ENCODE results near the gene SYNDIG1. TPM values are rescaled to one million over a fixed set of nuclear protein-coding genes. Genes with fewer than 3 reads are reported as not detected.

SYNDIG1 gene
- total RNA-seq, 2 experiments from 2014 or later: not detected

DNA sequence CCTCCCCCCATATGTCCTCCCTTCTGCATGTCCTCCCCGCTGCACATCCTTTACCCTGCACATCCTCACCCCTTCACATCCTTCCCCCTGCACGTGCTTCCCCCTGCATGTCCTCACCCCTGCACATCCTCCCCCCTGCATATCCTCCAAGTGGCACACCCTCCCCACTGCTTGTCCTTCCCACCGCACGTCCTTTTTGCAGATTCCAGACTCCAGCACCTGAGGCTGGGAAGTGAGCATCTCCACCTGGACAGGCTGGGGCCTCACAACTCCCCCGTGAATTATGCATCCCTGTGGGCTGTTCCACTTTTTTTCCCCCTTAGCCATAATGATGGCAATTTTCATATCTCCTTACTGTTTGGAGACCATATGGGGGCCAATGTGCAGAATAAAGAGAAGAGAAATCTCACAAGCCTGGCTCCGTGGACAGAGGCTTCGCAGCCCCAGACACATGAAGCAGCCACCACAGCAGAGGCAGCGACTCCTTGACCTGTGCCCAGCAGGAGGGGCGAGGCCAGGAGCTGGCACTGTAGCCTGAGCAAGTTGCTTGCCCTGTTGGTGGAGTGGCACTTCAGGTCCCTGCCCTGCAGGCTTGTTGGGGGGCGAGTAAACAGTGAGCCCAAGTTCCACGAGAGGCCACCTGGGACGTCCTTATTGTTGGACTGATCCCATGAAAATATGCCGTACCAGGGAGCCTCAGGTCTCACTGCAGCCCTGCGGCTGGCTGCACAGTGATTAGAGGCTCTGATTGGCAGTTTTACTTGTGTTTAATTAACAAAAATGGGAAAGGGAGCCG lies 113.1 kb downstream of the SYNDIG1 start:
- CTCF ChIA-PET: no interaction called here
- DNase-seq: no peak
- Mint-ChIP-seq H3K36me3 (no peaks in the 10 kb centered on the region), H3K9me3 (ENCODE audit: low read depth) (no peaks in the 10 kb centered on the region), H3K27me3 (no peaks in the 10 kb centered on the region), H3K27ac (no peak overlapping the region), H3K4me1 (no peaks in the 10 kb centered on the region), H3K4me3 (no peak overlapping the region)
- no peak for ATAC-seq

DNA sequence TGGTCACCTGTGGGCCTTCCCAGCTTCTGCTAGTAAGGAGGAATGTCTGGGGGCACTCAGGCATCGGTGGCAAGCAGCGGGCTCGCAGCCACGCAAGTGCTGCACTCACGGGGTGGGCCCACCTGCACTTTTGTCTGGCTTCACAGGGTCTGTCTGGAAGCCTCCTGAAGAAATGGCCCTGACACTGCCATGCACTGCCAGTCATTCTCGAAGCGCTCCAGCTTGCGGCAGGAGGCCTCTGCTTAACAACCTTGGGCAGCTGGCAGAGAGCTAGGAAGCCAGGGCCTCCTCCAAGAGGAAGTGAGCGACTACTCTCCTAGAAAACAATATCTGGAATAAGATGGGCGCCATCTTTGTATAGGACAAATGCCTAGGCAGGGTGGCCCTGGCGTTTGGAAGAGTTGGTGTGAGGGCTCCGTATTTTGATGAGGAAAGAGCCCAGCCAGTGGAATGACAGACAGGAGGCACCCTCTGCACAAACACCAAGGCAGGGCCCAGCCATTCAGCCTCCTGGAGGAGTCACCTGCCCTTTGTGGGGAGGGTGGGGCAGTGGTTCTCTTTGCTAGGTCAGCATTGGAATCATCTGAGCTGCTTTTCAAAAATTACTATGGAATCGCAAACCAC lies 113.9 kb downstream of the SYNDIG1 start:
- Mint-ChIP-seq H3K36me3 (no peaks in the 10 kb centered on the region), H3K9me3 (ENCODE audit: low read depth) (no peaks in the 10 kb centered on the region), H3K27ac (no peak overlapping the region), H3K27me3 (no peaks in the 10 kb centered on the region), H3K4me3 (no peak overlapping the region), H3K4me1 (no peaks in the 10 kb centered on the region)
- CTCF ChIA-PET: no interaction called here
- DNase-seq (no peak), ATAC-seq (no peak)

DNA sequence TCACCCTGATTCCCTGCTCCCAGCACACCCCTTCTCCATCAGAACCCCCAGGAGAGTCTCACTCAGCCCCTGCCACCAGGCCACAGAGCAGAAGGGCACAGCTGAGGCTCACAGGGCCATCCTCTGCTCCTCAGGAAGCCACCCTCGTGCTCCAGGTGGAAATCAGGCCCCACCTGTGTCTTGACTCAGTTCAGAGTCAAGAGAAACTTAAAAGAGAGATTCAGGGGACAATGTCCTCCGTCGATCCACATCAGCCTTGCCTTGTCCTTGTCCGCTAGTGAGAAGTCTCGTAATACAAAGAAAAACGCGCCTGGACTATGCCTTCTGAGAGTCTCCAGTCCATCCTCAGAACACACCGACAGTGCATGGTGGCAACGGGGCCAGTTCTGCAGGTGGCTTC lies 114.6 kb downstream of the SYNDIG1 start:
- H3K27ac Mint-ChIP-seq: no peak overlapping the region
- H3K4me1 Mint-ChIP-seq: no peaks in the 10 kb centered on the region
- no peaks in the 10 kb centered on the region for H3K27me3 Mint-ChIP-seq
- no peak for ATAC-seq
- H3K36me3 Mint-ChIP-seq: no peaks in the 10 kb centered on the region
- no peak overlapping the region for H3K4me3 Mint-ChIP-seq
- CTCF ChIA-PET: no interaction called here
- no peak for DNase-seq
- H3K9me3 Mint-ChIP-seq (ENCODE audit: low read depth): no peaks in the 10 kb centered on the region

DNA sequence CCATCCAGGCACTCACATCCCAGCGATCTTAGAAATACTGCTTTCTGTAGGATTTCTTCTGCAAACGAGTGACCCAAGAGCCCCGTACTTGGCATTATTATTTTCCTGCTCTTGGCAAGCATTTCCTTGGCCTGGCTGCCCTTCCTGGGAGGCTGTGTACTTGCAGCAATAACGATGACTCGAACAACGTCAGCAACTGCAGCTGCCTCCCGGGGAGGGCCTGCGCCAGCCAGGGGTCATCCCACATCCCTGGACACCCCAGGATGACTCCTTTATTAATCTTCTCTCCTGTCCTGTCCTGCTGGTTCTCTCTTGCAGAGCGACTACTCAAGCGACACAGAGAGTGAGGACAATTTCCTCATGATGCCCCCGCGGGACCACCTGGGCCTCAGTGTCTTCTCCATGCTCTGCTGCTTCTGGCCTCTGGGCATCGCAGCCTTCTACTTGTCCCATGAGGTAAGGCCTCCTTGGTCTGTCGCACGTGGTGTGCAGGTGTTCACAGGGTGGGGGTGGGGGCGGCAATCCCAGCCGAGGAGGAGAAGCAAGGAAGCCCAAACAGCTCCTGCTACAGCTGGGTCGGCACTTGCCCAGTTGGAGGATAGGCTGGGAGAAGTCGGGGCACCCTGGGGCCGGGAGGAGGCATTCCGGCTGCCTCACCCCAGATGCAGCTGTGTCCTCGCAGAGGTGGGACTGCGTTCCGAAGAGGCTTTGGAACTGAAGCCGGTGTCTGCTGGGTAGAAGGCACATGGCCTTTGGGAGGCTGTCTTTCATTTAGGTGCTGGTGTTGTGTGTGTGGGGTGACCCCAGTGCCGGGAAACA lies 115.3 kb downstream of the SYNDIG1 start:
- Mint-ChIP-seq H3K27ac (no peak overlapping the region), H3K36me3 (no peaks in the 10 kb centered on the region), H3K4me1 (no peaks in the 10 kb centered on the region), H3K4me3 (no peak overlapping the region), H3K9me3 (ENCODE audit: low read depth) (no peaks in the 10 kb centered on the region), H3K27me3 (no peaks in the 10 kb centered on the region)
- CTCF ChIA-PET: no interaction called here
- ATAC-seq (no peak), DNase-seq (no peak)

DNA sequence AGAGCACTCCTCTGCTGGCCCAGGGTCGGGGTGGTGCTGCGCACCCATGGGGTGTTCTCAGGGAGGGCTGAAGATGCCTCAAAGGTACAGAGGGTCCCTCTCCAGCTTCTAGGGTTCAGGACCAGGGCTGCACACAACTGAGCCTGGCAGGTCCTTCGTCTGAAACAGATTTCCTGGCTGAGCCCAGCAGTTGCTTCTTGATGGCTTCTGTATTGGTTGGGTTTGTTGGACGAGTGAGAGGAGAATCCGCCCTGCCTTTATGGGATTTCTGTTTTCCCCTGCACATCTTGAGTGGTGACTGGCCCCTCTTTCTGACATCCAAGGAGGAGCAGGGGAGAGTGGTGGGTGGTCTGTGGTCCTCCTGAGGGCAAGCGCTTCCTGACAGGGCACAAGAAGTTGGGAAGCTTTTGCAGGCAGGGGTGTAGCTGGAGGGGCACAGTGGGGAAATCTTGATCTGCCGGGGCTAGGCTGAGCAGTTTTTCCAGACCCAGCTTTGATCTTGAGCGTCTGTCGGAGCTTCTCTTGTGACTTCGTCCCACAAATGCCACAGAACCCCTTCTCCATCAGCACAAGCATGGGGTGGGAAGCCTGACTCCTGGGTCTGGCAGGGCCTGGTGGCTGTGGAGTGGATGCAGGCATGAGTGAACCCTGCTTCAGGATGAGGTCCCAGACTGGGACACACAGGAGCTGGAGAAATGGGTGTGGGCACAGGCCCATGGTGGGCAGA lies 116.5 kb downstream of the SYNDIG1 start:
- DNase-seq: no peak
- CTCF ChIA-PET: no interaction called here

DNA sequence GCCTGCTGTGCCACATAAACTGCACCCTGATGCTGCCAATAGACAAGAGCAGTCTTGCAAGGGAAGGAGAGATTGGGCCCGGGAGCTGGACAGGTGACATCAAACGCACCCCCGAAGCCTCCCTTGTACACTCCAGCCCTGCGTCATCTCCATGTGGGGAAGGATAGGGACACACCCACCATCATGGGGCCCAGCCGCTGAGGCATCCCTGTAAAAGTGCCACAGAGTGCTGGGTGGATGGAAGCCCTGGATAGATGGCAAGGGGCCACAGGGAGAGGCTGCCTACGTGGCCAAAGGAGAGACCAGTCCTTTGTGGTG lies 117.1 kb downstream of the SYNDIG1 start:
- Mint-ChIP-seq H3K36me3 (no peaks in the 10 kb centered on the region), H3K4me3 (no peak overlapping the region), H3K27me3 (no peaks in the 10 kb centered on the region), H3K4me1 (no peaks in the 10 kb centered on the region), H3K9me3 (ENCODE audit: low read depth) (no peaks in the 10 kb centered on the region), H3K27ac (no peak overlapping the region)
- CTCF ChIA-PET: no interaction called here
- no peak for ATAC-seq
- no peak for DNase-seq

More for the DNA sequence above, 116.5 kb downstream of the SYNDIG1 start:
- Mint-ChIP-seq H3K4me1 (no peaks in the 10 kb centered on the region), H3K27me3 (no peaks in the 10 kb centered on the region), H3K27ac (no peak overlapping the region), H3K9me3 (ENCODE audit: low read depth) (no peaks in the 10 kb centered on the region), H3K36me3 (no peaks in the 10 kb centered on the region), H3K4me3 (no peak overlapping the region)
- no peak for ATAC-seq

DNA sequence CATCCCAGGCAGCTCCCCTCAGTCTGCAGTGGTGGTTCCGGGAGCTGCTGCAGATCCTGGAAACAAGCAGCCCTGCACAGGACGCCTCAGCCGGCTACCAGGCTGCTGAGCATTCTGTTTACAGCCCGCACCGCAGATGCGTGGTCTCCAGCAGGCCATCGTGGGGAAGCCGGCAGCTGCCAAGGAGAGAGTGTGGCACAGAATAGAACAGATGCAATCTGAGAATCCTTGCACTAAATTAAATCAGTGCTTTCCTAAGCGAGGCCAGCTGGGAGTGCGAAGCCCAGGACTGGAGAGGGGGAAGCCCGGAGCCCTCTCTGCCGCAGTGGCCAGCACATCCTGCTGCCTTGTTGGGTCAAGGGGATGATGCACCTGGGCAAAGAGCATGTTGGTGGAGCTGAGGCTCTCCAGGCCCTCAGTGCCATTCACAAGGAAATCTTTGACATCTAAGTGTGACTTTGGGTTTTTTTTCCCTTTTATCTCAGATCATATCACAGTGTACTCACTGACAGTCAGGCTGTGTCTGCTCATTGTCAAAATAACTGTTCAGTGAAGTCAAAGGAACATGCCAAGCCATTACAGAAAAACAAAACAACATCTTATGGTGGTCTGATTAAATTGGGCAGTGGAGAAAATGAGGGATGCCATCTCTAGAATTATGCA lies 118.1 kb downstream of the SYNDIG1 start:
- no peak for DNase-seq
- Mint-ChIP-seq H3K36me3 (no peaks in the 10 kb centered on the region), H3K27ac (no peak overlapping the region), H3K4me3 (no peak overlapping the region), H3K27me3 (no peaks in the 10 kb centered on the region), H3K4me1 (no peaks in the 10 kb centered on the region), H3K9me3 (ENCODE audit: low read depth) (no peaks in the 10 kb centered on the region)
- CTCF ChIA-PET: no interaction called here
- no peak for ATAC-seq

DNA sequence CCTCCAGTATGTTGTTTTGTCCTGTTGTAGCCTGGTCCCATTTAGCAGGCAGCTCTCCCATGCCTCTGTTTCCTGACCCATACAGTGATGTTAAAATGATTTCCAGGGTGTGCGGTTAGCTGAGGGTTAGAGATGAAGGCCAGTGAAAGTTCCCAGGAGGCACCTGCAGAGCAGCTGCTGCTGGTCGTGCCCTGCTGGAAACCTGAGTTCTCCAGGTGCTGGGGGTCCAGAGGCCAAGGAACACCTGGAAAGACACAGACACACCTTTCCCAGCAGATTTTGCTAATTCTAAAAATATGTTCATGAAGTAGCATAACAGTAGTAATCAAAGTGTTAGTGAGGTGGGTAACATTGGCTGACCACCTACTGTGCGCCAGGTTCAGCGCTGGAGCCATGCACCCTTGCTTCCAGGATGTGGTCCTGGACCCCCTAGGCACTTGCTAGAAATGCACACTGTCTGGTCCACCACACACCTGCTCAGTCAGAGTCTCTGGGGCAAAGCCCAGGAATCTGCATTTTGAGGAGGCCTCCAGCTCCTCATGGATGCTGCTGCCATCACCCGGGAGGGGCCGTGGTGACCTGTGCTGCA lies 118.7 kb downstream of the SYNDIG1 start:
- ATAC-seq (no peak), DNase-seq (no peak)
- Mint-ChIP-seq H3K27me3 (no peaks in the 10 kb centered on the region), H3K27ac (no peak overlapping the region), H3K4me1 (no peaks in the 10 kb centered on the region), H3K4me3 (no peak overlapping the region), H3K36me3 (no peaks in the 10 kb centered on the region), H3K9me3 (ENCODE audit: low read depth) (no peaks in the 10 kb centered on the region)
- CTCF ChIA-PET: no interaction called here

DNA sequence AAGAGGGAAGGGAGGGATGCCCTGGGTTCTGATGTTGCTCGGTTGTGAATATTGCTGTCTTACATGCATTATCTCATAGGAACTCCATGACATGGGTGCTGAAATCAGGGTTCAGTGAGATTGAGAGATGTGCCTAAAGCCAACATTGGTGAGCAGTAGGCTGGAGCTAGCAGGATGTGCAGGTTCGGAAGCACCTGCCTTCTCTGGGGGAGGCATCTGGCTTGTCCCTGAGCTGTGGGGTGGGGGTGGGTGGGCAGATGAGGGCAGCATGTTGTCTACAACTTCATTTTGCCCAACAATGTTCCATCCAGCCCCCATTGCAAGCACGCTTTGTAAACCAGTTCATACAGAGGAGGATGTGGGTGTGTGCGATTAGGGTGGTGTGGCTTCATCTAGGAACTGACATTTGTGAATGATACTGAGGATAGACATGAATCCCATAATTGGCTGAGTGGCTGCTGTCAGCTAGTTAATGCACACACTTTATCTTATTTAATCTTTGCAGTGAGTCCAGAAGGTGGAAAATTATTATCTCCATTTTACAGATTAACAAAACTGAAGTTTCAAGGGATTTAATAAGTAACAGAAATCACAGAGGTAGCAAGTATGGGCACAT lies 119.4 kb downstream of the SYNDIG1 start:
- Mint-ChIP-seq H3K4me1 (no peaks in the 10 kb centered on the region), H3K36me3 (no peaks in the 10 kb centered on the region), H3K9me3 (ENCODE audit: low read depth) (no peaks in the 10 kb centered on the region), H3K27me3 (no peaks in the 10 kb centered on the region), H3K27ac (no peak overlapping the region), H3K4me3 (no peak overlapping the region)
- no peak for DNase-seq
- no peak for ATAC-seq
- CTCF ChIA-PET: interaction anchor here (1.2 kb wide), 1 partner anchor 192 kb away, joined by 3 read pairs; no protein-coding TSS in a partner anchor

DNA sequence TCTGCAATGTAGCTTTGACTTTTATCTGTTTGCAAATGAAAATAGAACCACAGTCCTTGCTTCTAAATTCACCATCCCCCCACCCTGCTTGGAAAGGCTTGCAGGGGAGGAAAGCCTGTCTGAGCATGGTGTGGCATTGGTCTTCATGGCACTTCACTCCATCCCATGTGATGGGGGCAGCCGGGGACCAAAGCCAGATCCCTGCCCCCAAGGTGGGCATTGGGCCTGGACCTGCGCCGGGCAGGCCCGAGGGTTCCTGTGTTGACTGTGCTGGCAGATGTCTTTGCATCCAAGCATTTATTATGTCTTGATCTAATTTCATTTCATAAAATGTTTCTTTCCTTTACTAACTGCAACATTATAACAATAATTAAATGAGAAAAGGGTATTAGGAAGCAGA lies 120.0 kb downstream of the SYNDIG1 start:
- ATAC-seq (no peak), DNase-seq (no peak)
- Mint-ChIP-seq H3K36me3 (no peaks in the 10 kb centered on the region), H3K27me3 (no peaks in the 10 kb centered on the region), H3K4me3 (no peak overlapping the region), H3K9me3 (ENCODE audit: low read depth) (no peaks in the 10 kb centered on the region), H3K4me1 (no peaks in the 10 kb centered on the region), H3K27ac (no peak overlapping the region)
- CTCF ChIA-PET: interaction anchor here (1.2 kb wide), 1 partner anchor 192 kb away, joined by 3 read pairs; no protein-coding TSS in a partner anchor

DNA sequence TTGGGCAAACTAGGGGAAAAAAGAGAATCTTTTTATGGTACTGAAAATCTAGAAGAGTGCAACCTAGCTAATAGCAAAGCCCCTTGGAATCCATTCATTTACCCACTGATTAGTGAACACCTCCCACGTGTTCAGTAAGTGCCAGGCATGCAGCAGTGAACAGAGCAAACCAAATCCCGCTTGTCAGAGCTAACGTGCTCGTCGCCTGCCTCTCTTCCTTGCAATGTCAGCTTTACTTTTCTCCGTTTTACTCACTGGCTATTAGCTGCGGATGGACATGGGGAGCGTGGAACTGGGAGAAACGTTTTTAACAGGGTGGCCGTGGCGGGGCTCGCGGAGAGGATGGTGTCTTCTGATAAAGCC lies 120.4 kb downstream of the SYNDIG1 start:
- ATAC-seq (no peak), DNase-seq (no peak)
- no peaks in the 10 kb centered on the region for H3K36me3 Mint-ChIP-seq
- no peak overlapping the region for H3K4me3 Mint-ChIP-seq
- H3K9me3 Mint-ChIP-seq (ENCODE audit: low read depth): no peaks in the 10 kb centered on the region
- H3K4me1 Mint-ChIP-seq: no peaks in the 10 kb centered on the region
- H3K27me3 Mint-ChIP-seq: no peaks in the 10 kb centered on the region
- CTCF ChIA-PET: interaction anchor here (1.2 kb wide), 1 partner anchor 191 kb away, joined by 3 read pairs; no protein-coding TSS in a partner anchor
- no peak overlapping the region for H3K27ac Mint-ChIP-seq

DNA sequence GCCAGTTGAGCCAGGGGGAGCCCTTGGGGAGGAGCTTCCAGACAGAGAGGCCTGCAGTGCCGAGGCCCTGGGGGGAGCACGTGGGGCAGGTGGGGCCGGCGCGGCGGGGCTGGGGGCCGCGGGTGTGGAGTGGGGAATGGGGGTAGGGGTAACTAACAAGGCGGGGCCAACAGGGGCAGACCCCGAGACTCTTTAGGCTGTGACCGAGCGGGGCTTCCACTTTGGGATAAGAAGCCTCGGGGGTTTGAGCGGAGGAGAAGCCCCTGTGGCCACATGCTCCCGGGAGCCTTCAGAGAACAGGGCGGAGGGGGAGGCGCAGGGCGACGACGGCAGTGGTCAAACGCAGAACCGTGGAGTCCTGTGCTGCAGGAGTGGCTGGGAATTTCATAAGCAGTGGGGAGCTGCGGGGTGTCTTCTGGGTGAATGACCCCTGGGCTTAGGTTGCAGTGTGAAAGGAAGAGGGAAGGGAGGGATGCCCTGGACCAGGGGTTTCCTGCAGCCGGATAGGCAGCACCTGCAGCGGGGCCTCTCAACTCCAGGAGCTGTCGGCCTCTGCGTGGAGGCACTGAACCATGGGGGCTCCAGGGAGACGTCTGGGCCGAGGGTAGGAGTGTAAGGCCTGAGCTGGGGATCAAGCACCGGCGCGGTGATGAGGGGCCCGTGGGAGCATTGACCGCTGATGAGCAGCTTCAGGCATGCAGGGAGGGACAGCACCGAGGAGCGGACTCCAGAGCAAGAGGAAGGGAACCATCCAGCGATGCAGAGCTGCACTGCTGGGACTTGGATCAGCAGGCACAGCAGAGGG lies 121.0 kb downstream of the SYNDIG1 start:
- Mint-ChIP-seq H3K4me1 (no peaks in the 10 kb centered on the region), H3K4me3 (no peak overlapping the region), H3K27me3 (peaks cover 3% of the 10 kb centered on the region), H3K27ac (no peak overlapping the region), H3K36me3 (no peaks in the 10 kb centered on the region), H3K9me3 (ENCODE audit: low read depth) (no peaks in the 10 kb centered on the region)
- ATAC-seq (no peak), DNase-seq (no peak)
- CTCF ChIA-PET: interaction anchor here (1.1 kb wide), 1 partner anchor 10 kb away, joined by 3 read pairs; no protein-coding TSS in a partner anchor
